HG03469 (cell line): Measurements from ENCODE around the gene CD40LG.

Experiments used
- ATAC-seq: cut with Tn5 transposase; IDR thresholded peaks from one replicate; pipeline ENCODE4 v1.9.1; 2021; ENCODE audit warnings: mild to moderate bottlenecking, moderate library complexity, moderate number of reproducible peaks; ENCODE audit not compliant: unreplicated experiment

CD40LG gene

DNA sequence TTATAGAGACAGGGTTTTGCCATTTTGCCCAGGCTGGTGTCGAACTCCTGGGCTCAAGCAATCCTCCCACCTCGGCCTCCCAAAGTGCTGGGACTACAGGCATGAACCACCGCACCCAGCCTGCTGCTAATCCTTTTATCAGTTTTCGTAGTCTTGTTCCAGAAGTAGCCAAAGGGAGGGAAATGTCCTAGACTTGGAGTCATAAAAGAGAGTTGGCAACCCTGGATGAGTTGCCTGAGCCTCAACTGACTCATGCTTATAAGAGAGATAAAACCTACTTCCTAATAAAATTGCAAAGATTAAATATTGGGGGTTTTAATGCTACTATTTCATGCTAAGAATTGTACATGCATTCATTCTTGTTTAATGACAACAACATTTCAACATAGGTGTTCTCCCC is 44.3 kb downstream of the CD40LG start:
- ATAC-seq = no peak

DNA sequence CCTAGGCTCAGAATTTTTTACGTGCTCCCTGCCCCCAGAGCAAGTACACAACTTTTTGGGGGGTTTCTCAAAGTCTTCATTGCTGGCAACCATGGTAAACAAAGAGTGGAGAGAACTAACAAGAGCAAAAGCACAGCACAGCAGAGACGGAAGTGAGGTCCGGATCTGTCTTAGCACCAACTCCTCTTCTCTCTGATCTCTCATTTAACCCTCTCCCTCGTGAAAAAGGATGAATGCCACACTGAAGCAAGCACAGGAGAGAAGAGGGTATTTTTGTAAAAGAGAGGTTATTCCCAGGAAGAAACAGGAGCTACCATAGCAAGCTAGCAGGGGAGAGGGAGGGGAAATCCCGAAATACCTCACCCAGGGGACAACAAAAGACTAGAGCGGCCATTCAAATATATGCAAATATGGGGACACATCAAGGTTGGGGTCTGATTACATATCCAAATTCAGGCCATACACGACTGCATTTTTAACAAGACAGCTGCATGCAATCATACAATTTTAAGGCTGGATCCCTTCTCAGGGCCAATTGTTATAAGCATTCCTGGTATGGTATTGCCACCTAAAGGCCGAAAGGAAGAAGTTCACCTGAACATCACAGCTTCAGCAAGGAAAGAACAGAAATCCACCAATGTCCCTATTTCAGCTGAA is 46.6 kb downstream of the CD40LG start:
- peak; percentile 66 for ATAC-seq

DNA sequence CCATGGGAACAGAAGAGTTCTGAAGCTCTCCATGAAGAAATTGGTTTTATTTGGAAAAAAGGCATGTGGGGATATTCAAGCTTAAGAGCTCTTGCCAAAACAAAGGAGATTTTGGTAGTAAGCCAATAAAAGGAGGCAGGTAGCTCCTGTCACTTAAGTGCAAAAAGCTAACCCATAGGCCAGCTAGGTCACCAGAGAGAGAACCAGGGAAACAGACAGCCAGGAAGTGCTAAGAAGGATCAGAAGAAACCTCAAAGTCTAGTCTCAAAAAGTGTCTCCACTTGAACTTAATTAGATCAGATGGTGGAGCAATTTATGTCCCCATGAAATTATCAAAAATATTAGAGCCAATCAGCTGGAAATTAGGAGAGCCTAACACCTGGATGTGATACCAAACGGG is 49.2 kb downstream of the CD40LG start:
- ATAC-seq = no peak

DNA sequence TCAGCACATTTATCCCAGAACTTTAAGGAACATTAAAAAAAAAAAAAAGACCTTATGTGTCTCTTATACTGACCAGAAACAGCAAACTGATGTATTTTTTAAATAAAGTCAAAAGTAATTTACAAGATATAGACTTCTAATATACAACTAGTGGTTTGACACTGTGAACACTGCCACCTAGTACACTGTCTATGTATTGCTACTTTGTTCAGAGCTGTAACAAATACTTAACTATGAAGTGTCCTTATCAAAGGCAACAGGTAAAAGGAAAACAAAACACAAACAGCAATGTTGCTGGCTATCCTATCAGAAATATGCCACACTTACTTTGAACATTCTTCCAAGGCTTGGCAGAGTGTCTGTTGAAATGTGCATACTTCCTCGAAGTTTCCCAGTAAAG is 60.4 kb downstream of the CD40LG start:
- ATAC-seq = no peak
